Measurements from ENCODE around the gene TYK2. TPM values are rescaled to one million over a fixed set of nuclear protein-coding genes. Genes with fewer than 3 reads are reported as not detected.

The TYK2 gene
- total RNA-seq, 6 experiments from 2014 or later, result 63.9 to 106 (median 72.9) TPM

- Histone ChIP-seq H3K4me1 (peaks cover 0 to 6% (median 2%) of the 10 kb centered on the region in 4 donors), H3K9me3 (no peaks in the 10 kb centered on the region), H3K4me3 (no peak overlapping the region), H3K36me3 (peaks cover 0 to 67% (median 12%) of the 10 kb centered on the region in 4 donors), H3K27me3 (no peaks in the 10 kb centered on the region), H3K27ac (no peak overlapping the region)
- ATAC-seq, result no peak
- TF ChIP-seq CTCF (IDR thresholded peaks at IDR 0.05), result no peak
- no peak for TF ChIP-seq POLR2A (IDR thresholded peaks at IDR 0.05)
- intact Hi-C loops (cut with DNase I), result no loop called here
- DNase-seq, result no peak
- 73% methylated on average over 5 of the region's 13 CpGs for WGBS (ENCODE audit: insufficient coverage, low coverage, low lambda C conversion rate, missing lambda C conversion rate)
Observed at GRCh38 chr19:10318807-10319682, 61.3 kb downstream of the TYK2 start.

- DNase-seq (no peak), ATAC-seq (no peak)
- Histone ChIP-seq H3K36me3 (peaks cover 0 to 57% (median 12%) of the 10 kb centered on the region in 4 donors), H3K9me3 (no peaks in the 10 kb centered on the region), H3K27me3 (no peaks in the 10 kb centered on the region), H3K27ac (no peak overlapping the region), H3K4me1 (peaks cover 0 to 6% (median 2%) of the 10 kb centered on the region in 4 donors), H3K4me3 (no peak overlapping the region)
- TF ChIP-seq CTCF (IDR thresholded peaks at IDR 0.05) (no peak), POLR2A (IDR thresholded peaks at IDR 0.05) (no peak)
- 92% methylated on average over 4 of the region's 15 CpGs for WGBS (ENCODE audit: insufficient coverage, low coverage, low lambda C conversion rate, missing lambda C conversion rate)
- intact Hi-C loops (cut with DNase I), result no loop called here
Observed at GRCh38 chr19:10317857-10318462, 62.4 kb downstream of the TYK2 start.

- Histone ChIP-seq H3K4me1 (peaks cover 0 to 6% (median 2%) of the 10 kb centered on the region in 4 donors), H3K27me3 (no peaks in the 10 kb centered on the region), H3K9me3 (no peaks in the 10 kb centered on the region), H3K36me3 (peaks cover 0 to 50% (median 12%) of the 10 kb centered on the region in 4 donors), H3K27ac (no peak overlapping the region), H3K4me3 (no peak overlapping the region)
- ATAC-seq (no peak), DNase-seq (no peak)
- WGBS (ENCODE audit: insufficient coverage, low coverage, low lambda C conversion rate, missing lambda C conversion rate), result 81% methylated on average over 13 of the region's 29 CpGs
- intact Hi-C loops (cut with DNase I), result no loop called here
- TF ChIP-seq CTCF (IDR thresholded peaks at IDR 0.05), result no peak
- TF ChIP-seq POLR2A (IDR thresholded peaks at IDR 0.05), result no peak
Observed at GRCh38 chr19:10317045-10317856, 63.1 kb downstream of the TYK2 start.

- WGBS (ENCODE audit: insufficient coverage, low coverage, low lambda C conversion rate, missing lambda C conversion rate), result 61% methylated on average over 11 of the region's 19 CpGs
- intact Hi-C loops (cut with DNase I), result no loop called here
- H3K27ac ChIP-seq, result no peak overlapping the region
- no peaks in the 10 kb centered on the region for H3K27me3 ChIP-seq
- peaks cover 0 to 6% (median 2%) of the 10 kb centered on the region in 4 donors for H3K4me1 ChIP-seq
- DNase-seq (peak in 1 of 3 donors; percentile 49), ATAC-seq (peak; percentile 4 to 9 (median 5))
- TF ChIP-seq POLR2A (IDR thresholded peaks at IDR 0.05) (no peak), CTCF (IDR thresholded peaks at IDR 0.05) (no peak)
- peak overlapping the region in 1 of 3 donors; percentile 82 for H3K4me3 ChIP-seq
- no peaks in the 10 kb centered on the region for H3K9me3 ChIP-seq
- H3K36me3 ChIP-seq, result peaks cover 0 to 43% (median 12%) of the 10 kb centered on the region in 4 donors
Observed at GRCh38 chr19:10316229-10317044, 63.9 kb downstream of the TYK2 start.
